ENCODE results near the gene JADE3.

JADE3 gene

GRCh38 chrX:46866726-46867125 is 45.5 kb upstream of the JADE3 start:
- ATAC-seq (ENCODE audit: insufficient read depth, low read depth) (no peak), DNase-seq (no peak)
- Histone ChIP-seq H3K79me2 (ENCODE audit: insufficient read depth, low read length) (no peaks in the 10 kb centered on the region), H4K20me1 (ENCODE audit: insufficient read depth, low read length) (no peaks in the 10 kb centered on the region), H3K36me3 (ENCODE audit: insufficient read depth, low read length) (peaks cover 11% of the 10 kb centered on the region; the same call in 1 of the 2 replicates), H3K4me3 (ENCODE audit: low read depth in 1 of 2, low read length in 2 of 2) (no peak overlapping the region), H3K27ac (ENCODE audit: low read length) (no peak overlapping the region), H3K9me3 (ENCODE audit: insufficient read depth, low read length, severe bottlenecking) (no peaks in the 10 kb centered on the region), H3K4me1 (ENCODE audit: insufficient read depth, low read length) (no peaks in the 10 kb centered on the region), H2AFZ (ENCODE audit: low read depth, low read length) (no peak overlapping the region), H3K27me3 (ENCODE audit: insufficient read depth, low read length, poor library complexity) (no peaks in the 10 kb centered on the region), H3K9ac (ENCODE audit: low read depth, low read length) (no peak overlapping the region), H3K4me2 (ENCODE audit: insufficient read depth, low read length) (no peak overlapping the region)
- no peak for TF ChIP-seq EZH2 (IDR thresholded peaks at IDR 0.05; ENCODE audit: borderline replicate concordance, low read depth, low read length, severe bottlenecking)
- no peak for TF ChIP-seq CTCF (IDR thresholded peaks at IDR 0.05; ENCODE audit: borderline replicate concordance, extremely low read depth, low read length, poor library complexity, severe bottlenecking)

GRCh38 chrX:46873746-46874145 is 38.5 kb upstream of the JADE3 start:
- H4K20me1 ChIP-seq (ENCODE audit: insufficient read depth, low read length): no peaks in the 10 kb centered on the region
- H3K9me3 ChIP-seq (ENCODE audit: insufficient read depth, low read length, severe bottlenecking): no peaks in the 10 kb centered on the region
- no peak overlapping the region for H3K27ac ChIP-seq (ENCODE audit: low read length)
- no peaks in the 10 kb centered on the region for H3K36me3 ChIP-seq (ENCODE audit: insufficient read depth, low read length)
- H3K79me2 ChIP-seq (ENCODE audit: insufficient read depth, low read length): peaks cover 3% of the 10 kb centered on the region; the same call in 1 of the 2 replicates
- no peak overlapping the region for H3K9ac ChIP-seq (ENCODE audit: low read depth, low read length)
- H3K27me3 ChIP-seq (ENCODE audit: insufficient read depth, low read length, poor library complexity): no peaks in the 10 kb centered on the region
- no peak overlapping the region for H2AFZ ChIP-seq (ENCODE audit: low read depth, low read length)
- H3K4me3 ChIP-seq (ENCODE audit: low read depth in 1 of 2, low read length in 2 of 2): no peak overlapping the region
- H3K4me1 ChIP-seq (ENCODE audit: insufficient read depth, low read length): no peaks in the 10 kb centered on the region
- TF ChIP-seq CTCF (IDR thresholded peaks at IDR 0.05; ENCODE audit: borderline replicate concordance, extremely low read depth, low read length, poor library complexity, severe bottlenecking): no peak
- no peak for ATAC-seq (ENCODE audit: insufficient read depth, low read depth)
- H3K4me2 ChIP-seq (ENCODE audit: insufficient read depth, low read length): no peak overlapping the region
- peak; percentile 4 for DNase-seq

GRCh38 chrX:46876901-46877300 is 35.3 kb upstream of the JADE3 start:
- Histone ChIP-seq H3K79me2 (ENCODE audit: insufficient read depth, low read length) (peaks cover 3% of the 10 kb centered on the region; the same call in 1 of the 2 replicates), H4K20me1 (ENCODE audit: insufficient read depth, low read length) (no peaks in the 10 kb centered on the region), H3K4me2 (ENCODE audit: insufficient read depth, low read length) (no peak overlapping the region), H3K27me3 (ENCODE audit: insufficient read depth, low read length, poor library complexity) (no peaks in the 10 kb centered on the region), H3K4me1 (ENCODE audit: insufficient read depth, low read length) (no peaks in the 10 kb centered on the region), H3K36me3 (ENCODE audit: insufficient read depth, low read length) (peaks cover 6% of the 10 kb centered on the region; the same call in 1 of the 2 replicates), H3K9ac (ENCODE audit: low read depth, low read length) (no peak overlapping the region), H3K27ac (ENCODE audit: low read length) (no peak overlapping the region), H2AFZ (ENCODE audit: low read depth, low read length) (no peak overlapping the region), H3K9me3 (ENCODE audit: insufficient read depth, low read length, severe bottlenecking) (no peaks in the 10 kb centered on the region), H3K4me3 (ENCODE audit: low read depth in 1 of 2, low read length in 2 of 2) (no peak overlapping the region)
- ATAC-seq (ENCODE audit: insufficient read depth, low read depth): no peak
- TF ChIP-seq CTCF (IDR thresholded peaks at IDR 0.05; ENCODE audit: borderline replicate concordance, extremely low read depth, low read length, poor library complexity, severe bottlenecking): no peak
- DNase-seq: no peak

GRCh38 chrX:46882266-46882665 is 30.0 kb upstream of the JADE3 start:
- Histone ChIP-seq H3K4me3 (ENCODE audit: low read depth in 1 of 2, low read length in 2 of 2) (no peak overlapping the region), H3K9me3 (ENCODE audit: insufficient read depth, low read length, severe bottlenecking) (no peaks in the 10 kb centered on the region), H2AFZ (ENCODE audit: low read depth, low read length) (no peak overlapping the region), H3K4me2 (ENCODE audit: insufficient read depth, low read length) (no peak overlapping the region), H4K20me1 (ENCODE audit: insufficient read depth, low read length) (no peaks in the 10 kb centered on the region), H3K4me1 (ENCODE audit: insufficient read depth, low read length) (no peaks in the 10 kb centered on the region), H3K36me3 (ENCODE audit: insufficient read depth, low read length) (peaks cover 6% of the 10 kb centered on the region; the same call in 1 of the 2 replicates), H3K27ac (ENCODE audit: low read length) (no peak overlapping the region), H3K9ac (ENCODE audit: low read depth, low read length) (no peak overlapping the region), H3K79me2 (ENCODE audit: insufficient read depth, low read length) (no peaks in the 10 kb centered on the region), H3K27me3 (ENCODE audit: insufficient read depth, low read length, poor library complexity) (no peaks in the 10 kb centered on the region)
- TF ChIP-seq EZH2 (IDR thresholded peaks at IDR 0.05; ENCODE audit: borderline replicate concordance, low read depth, low read length, severe bottlenecking): no peak
- TF ChIP-seq CTCF (IDR thresholded peaks at IDR 0.05; ENCODE audit: borderline replicate concordance, extremely low read depth, low read length, poor library complexity, severe bottlenecking): no peak
- ATAC-seq (ENCODE audit: insufficient read depth, low read depth) (no peak), DNase-seq (no peak)

All from DND-41 (cell line).